IMR-90 (cell line): Measurements from ENCODE around the gene AGPAT1. TPM values are rescaled to one million over a fixed set of nuclear protein-coding genes. Genes with fewer than 3 reads are reported as not detected.

ENCODE experiments used
- ATAC-seq: fragments of 200-7000 bp; cut with Tn5 transposase; 2 replicates; pipeline ENCODE4 v1.9.1; 2020; ENCODE audit warnings: low read depth, mild to moderate bottlenecking, moderate library complexity
- BruUV-seq: library from RNA; stranded (reverse); fragments of 400-500 nt; replicated peaks from 2 replicates; lab custom pipeline; 2021; lab: Mats Ljungman, UMichigan
- CTCF ChIA-PET: fragments of 300-600 bp; formaldehyde crosslinking; extraction: SDS; loops from one replicate; lab custom pipeline; 2021; ENCODE audit warnings: antibody characterized with exemption; lab: Yijun Ruan, JAX
- POLR2A ChIA-PET: fragments of 300-600 bp; sonication (Branson Sonifier 250); formaldehyde crosslinking; loops from one replicate; lab custom pipeline; 2022; ENCODE audit warnings: antibody characterized with exemption; ENCODE audit not compliant: unreplicated experiment; lab: Charles Lee
- DNase-seq: peaks from one replicate; pipeline ENCODE4 v3.0.0; 2013
- H2AFZ ChIP-seq: replicated peaks from 2 replicates; pipeline ENCODE3; 2013; ENCODE audit warnings: low read length, mild to moderate bottlenecking; ENCODE audit not compliant: poor library complexity
- H2AK5ac ChIP-seq: 2 replicates; pipeline ENCODE4 v1.6.1; 2013; ENCODE audit warnings: low read depth, low read length, inconsistent platforms
- H2AK9ac ChIP-seq: replicated peaks from 2 replicates; pipeline ENCODE3; 2013; ENCODE audit warnings: mild to moderate bottlenecking, low read depth, low read length, moderate library complexity; ENCODE audit not compliant: poor library complexity
- H2BK120ac ChIP-seq: 2 replicates; pipeline ENCODE4 v1.6.1; 2013; ENCODE audit warnings: low read depth, low read length, inconsistent platforms
- H2BK15ac ChIP-seq: 3 replicates; pipeline ENCODE4 v1.6.1; 2013; ENCODE audit warnings: low read depth, low read length, inconsistent platforms
- H2BK20ac ChIP-seq: 2 replicates; pipeline ENCODE4 v1.6.1; 2013; ENCODE audit warnings: low read depth, mild to moderate bottlenecking, inconsistent platforms, low read length, moderate library complexity
- H2BK5ac ChIP-seq: 2 replicates; pipeline ENCODE4 v1.6.1; 2013; ENCODE audit warnings: mild to moderate bottlenecking, low read depth, low read length, inconsistent platforms; ENCODE audit not compliant: poor library complexity, severe bottlenecking
- H3K14ac ChIP-seq: replicated peaks from 2 replicates; pipeline ENCODE4 v1.6.1; 2013; ENCODE audit warnings: low read depth, low read length, inconsistent platforms
- H3K18ac ChIP-seq: 2 replicates; pipeline ENCODE4 v1.6.1; 2013; ENCODE audit warnings: low read depth, low read length, control low read depth
- H3K23ac ChIP-seq: 2 replicates; pipeline ENCODE4 v1.6.1; 2013; ENCODE audit warnings: low read depth, low read length, inconsistent platforms
- H3K27ac ChIP-seq: 2 replicates; pipeline ENCODE4 v1.5.1; 2013; ENCODE audit warnings: mild to moderate bottlenecking, control low read depth, low read length; ENCODE audit not compliant: insufficient read depth
- H3K27me3 ChIP-seq: 2 replicates; pipeline ENCODE4 v1.6.1; 2013; ENCODE audit warnings: low read length; ENCODE audit not compliant: control insufficient read depth, insufficient read depth
- H3K36me3 ChIP-seq: 2 replicates; pipeline ENCODE4 v1.6.1; 2013; ENCODE audit warnings: low read length, mixed read lengths; ENCODE audit not compliant: control insufficient read depth, insufficient read depth
- H3K4ac ChIP-seq: 2 replicates; pipeline ENCODE4 v1.6.1; 2013; ENCODE audit warnings: low read depth, low read length, inconsistent platforms
- H3K4me1 ChIP-seq: 2 replicates; pipeline ENCODE4 v1.6.1; 2013; ENCODE audit warnings: low read length, mixed read lengths; ENCODE audit not compliant: control insufficient read depth, insufficient read depth
- H3K4me2 ChIP-seq: 2 replicates; pipeline ENCODE4 v1.6.1; 2013; ENCODE audit warnings: low read depth, mild to moderate bottlenecking, control low read depth, low read length, moderate library complexity
- H3K4me3 ChIP-seq: 2 replicates; pipeline ENCODE4 v1.5.1; 2013; ENCODE audit warnings: low read depth, mild to moderate bottlenecking, control low read depth, low read length, moderate library complexity; ENCODE audit not compliant: insufficient read depth
- H3K56ac ChIP-seq: 2 replicates; pipeline ENCODE4 v1.6.1; 2013; ENCODE audit warnings: low read length, inconsistent platforms; ENCODE audit not compliant: insufficient read depth; ENCODE audit errors: extremely low read depth
- H3K79me1 ChIP-seq, 2 experiments: 2 replicates each; pipeline ENCODE4 v1.6.1; 2013; ENCODE audit warnings: low read length in 2 of 2, inconsistent platforms in 1 of 2, low read depth in 1 of 2
- H3K9ac ChIP-seq: 2 replicates; pipeline ENCODE4 v1.6.1; 2013; ENCODE audit warnings: low read depth, low read length, control low read depth
- H3K9me1 ChIP-seq: 2 replicates; pipeline ENCODE4 v1.6.1; 2013; ENCODE audit warnings: low read length, inconsistent platforms; ENCODE audit not compliant: insufficient read depth
- H3K9me3 ChIP-seq: 2 replicates; pipeline ENCODE4 v1.6.1; 2013; ENCODE audit warnings: low read length; ENCODE audit not compliant: control insufficient read depth, insufficient read depth
- H4K20me1 ChIP-seq: 2 replicates; pipeline ENCODE4 v1.6.1; 2013; ENCODE audit warnings: low read length, inconsistent platforms; ENCODE audit not compliant: insufficient read depth
- H4K5ac ChIP-seq: 2 replicates; pipeline ENCODE4 v1.6.1; 2013; ENCODE audit warnings: mild to moderate bottlenecking, low read depth, low read length, control low read depth
- H4K8ac ChIP-seq, 2 experiments: 2 replicates each; pipeline ENCODE4 v1.6.1; 2013; ENCODE audit warnings: low read depth in 2 of 2, low read length in 2 of 2, control low read depth in 1 of 2, inconsistent platforms in 1 of 2
- H4K91ac ChIP-seq: 2 replicates; pipeline ENCODE4 v1.6.1; 2013; ENCODE audit warnings: low read depth, low read length, inconsistent platforms; ENCODE audit not compliant: insufficient read depth
- BHLHE40 ChIP-seq: fragments of 150-350 bp; IDR thresholded peaks from 2 replicates; pipeline ENCODE4 v1.6.1; 2016; ENCODE audit warnings: mild to moderate bottlenecking, low read depth, low read length
- CEBPB ChIP-seq: IDR thresholded peaks from 2 replicates; pipeline ENCODE4 v1.6.1; 2012; ENCODE audit warnings: low read depth, low read length, improper control_type of control experiment
- CHD1 ChIP-seq: IDR thresholded peaks from 2 replicates; pipeline ENCODE4 v1.6.1; 2012; ENCODE audit warnings: low read depth, low read length, improper control_type of control experiment
- MXI1 ChIP-seq: IDR thresholded peaks from 2 replicates; pipeline ENCODE4 v1.6.1; 2012; ENCODE audit warnings: low read depth, mild to moderate bottlenecking, low read length, moderate library complexity, borderline replicate concordance
- RAD21 ChIP-seq: IDR thresholded peaks from 2 replicates; pipeline ENCODE4 v1.6.1; 2012; ENCODE audit warnings: low read length, improper control_type of control experiment
- WGBS, 2 experiments: methylation state at CpG; one replicate each; pipeline versions ENCODE4 v1.1.5 to v1.1.7; 2013; ENCODE audit warnings: missing lambda C conversion rate in 2 of 2; ENCODE audit not compliant: insufficient read length in 1 of 2; ENCODE audit errors: extremely low coverage in 2 of 2; 5-methylcytosine and 5-hydroxymethylcytosine counted together
- dilution Hi-C: fragments of 300-500 bp; cut with HindIII; formaldehyde crosslinking; loops from one replicate; pipeline ENCODE4 v1.14.3; 2018; ENCODE audit warnings: low sequenced_read_pairs; ENCODE audit not compliant: unreplicated experiment
- in situ Hi-C: fragments of 300-500 bp; cut with MboI; formaldehyde crosslinking; loops from 3 replicates; pipeline ENCODE4 v1.14.3; 2019; ENCODE audit warnings: low sequenced_read_pairs, inconsistent platforms, mixed read lengths
- intact Hi-C: fragments of 100-400 bp; cut with micrococcal nuclease; formaldehyde crosslinking; loops from 2 replicates; pipeline ENCODE4 v1.10.0; 2022
- polyA plus RNA-seq, 3 experiments: library from polyadenylated mRNA; depleted of rRNA; stranded (reverse); fragments of >200 nt; gene quantifications; 2 replicates each; pipeline ENCODE4 v1.2.3, GENCODE V29; 2012; ENCODE audit warnings: low replicate concordance in 1 of 3
- total RNA-seq: library from RNA; depleted of rRNA; stranded (reverse); fragments of >200 nt; gene quantifications from 2 replicates; pipeline ENCODE4 v1.2.3, GENCODE V29; 2012
- TF ChIP-seq, protein P1 (sequence below): conservative IDR thresholded peaks from 2 replicates; pipeline ENCODE4 v1.5.1; 2012; ENCODE audit warnings: mild to moderate bottlenecking, low read depth, low read length, improper control_type of control experiment
- TF ChIP-seq, protein P2 (sequence below): fragments of 150-350 bp; IDR thresholded peaks from 2 replicates; pipeline ENCODE4 v1.6.1; 2016; ENCODE audit warnings: low read depth, mild to moderate bottlenecking, low read length, moderate library complexity, borderline replicate concordance
- TF ChIP-seq, protein P3 (sequence below): fragments of 150-350 bp; IDR thresholded peaks from 2 replicates; pipeline ENCODE4 v1.6.1; 2017; ENCODE audit warnings: mild to moderate bottlenecking, antibody characterized with exemption, low read length, low read depth

AGPAT1 gene
- total and polyA plus RNA-seq, 2 of the 4 experiments (the other 2 are of a cell fraction) = 27.2 to 116 TPM

DNA sequence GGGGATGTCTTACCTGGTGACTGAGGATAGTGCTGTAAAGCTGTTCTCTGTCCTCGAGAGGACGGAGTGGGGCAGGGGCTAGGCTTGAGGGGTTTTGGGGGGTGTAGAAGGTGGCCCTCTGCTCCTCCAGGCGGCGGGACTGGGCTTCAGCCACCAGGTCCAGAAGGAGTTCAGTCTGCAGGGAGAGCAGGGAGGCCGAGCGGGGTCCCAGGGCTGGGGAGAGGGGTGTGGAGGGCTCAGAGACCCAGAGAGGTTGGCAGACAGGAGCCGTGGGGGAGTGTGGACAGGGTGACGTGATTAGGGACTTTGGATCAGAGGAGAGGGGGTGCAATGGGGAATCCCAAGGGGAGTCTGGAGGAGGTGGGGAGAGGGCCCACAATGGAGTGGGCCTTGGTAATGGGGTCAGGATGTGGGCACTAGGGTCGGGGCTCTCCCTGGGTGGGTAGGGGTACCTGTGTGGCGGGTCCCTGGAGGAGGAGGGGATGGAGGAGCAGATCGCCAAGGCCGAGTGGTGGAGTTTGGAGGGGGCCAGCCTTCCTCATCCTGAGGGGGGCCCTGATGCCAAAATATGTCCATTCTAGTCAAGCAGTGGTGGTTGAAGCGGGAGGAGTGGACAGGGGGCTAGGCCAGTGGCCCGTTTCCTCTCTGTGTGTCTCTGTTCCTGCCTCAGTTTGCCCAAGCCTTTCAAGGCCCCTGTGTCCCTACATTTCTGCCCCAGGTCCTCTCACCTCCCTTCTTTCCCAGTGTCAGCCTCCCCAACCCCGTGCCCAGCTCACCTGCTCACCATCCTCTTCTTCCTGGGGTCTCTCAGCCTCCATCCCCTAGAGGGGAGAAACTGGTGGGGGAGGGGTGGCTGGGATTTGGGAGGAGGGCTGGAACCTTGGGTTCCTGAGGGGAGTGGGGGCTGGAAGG is 16.1 kb upstream of the AGPAT1 start (continued):
- no peak for TF ChIP-seq MXI1
- no peak for TF ChIP-seq BHLHE40

DNA sequence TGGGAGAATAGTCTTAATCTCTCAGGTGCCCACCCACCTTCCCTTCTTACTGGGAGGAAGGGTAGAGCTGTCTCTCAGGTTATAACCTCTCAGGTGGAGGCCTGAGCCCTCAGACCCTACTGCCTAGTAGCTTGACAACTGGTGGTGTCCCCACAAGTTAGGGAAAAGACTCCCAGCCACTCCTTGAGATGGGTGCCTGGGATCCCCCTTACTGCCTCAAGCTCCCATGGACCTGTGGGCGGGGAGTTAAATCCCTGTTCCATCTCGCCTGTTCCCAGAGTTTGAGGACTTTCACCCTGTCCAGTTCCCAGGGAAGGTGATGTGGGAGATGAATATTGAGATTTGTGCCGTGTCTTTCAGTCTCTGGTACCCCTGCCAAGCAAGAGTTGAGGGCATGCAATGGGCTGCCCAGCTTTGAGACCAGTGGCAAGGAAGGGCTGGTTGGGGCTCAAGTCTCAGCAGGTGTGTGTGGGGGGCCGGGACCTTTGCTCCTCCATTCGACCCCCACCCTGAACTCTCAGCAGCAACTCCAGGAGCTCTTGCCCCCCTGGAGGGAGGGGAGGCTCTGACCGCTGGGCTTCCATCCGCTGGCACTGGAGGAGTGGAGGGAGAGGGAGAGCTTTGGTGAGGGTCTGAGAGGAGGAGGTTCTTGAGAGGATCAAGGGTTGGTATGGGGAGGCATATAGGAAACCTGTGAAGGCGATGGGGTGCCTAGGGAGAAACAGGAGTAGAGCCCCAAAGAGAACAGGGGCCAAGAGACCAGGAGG is 15.2 kb upstream of the AGPAT1 start:
- Histone ChIP-seq H3K4ac (peak overlapping the region; percentile 89), H3K4me3 (no peak overlapping the region), H3K36me3 (peaks cover 18% of the 10 kb centered on the region), H2BK120ac (peak overlapping the region; percentile 69), H3K9ac (peak overlapping the region; percentile 93; the same call in 1 of the 2 replicates), H3K4me1 (peaks cover 12% of the 10 kb centered on the region), H4K20me1 (no peaks in the 10 kb centered on the region), H2AFZ (no peak overlapping the region), H3K23ac (no peak overlapping the region), H3K27ac (peak overlapping the region; percentile 99), H3K27me3 (no peaks in the 10 kb centered on the region), H2AK5ac (peak overlapping the region; percentile 100), H3K18ac (peak overlapping the region; percentile 93; the same call in 1 of the 2 replicates), H3K14ac (peak overlapping the region; percentile 53; the same call in 1 of the 2 replicates), H2BK20ac (peak overlapping the region; percentile 58), H4K5ac (peak overlapping the region; percentile 27), H2BK5ac (peak overlapping the region; percentile 75), H3K79me1 (peaks cover 21 to 64% of the 10 kb centered on the region in 2 experiments; a peak in 3 of 4 replicates), H3K9me1 (peaks cover 18% of the 10 kb centered on the region), H3K4me2 (peak overlapping the region; percentile 89; the same call in 1 of the 2 replicates), H3K9me3 (no peaks in the 10 kb centered on the region), H2BK15ac (peak overlapping the region; percentile 85; the same call in 1 of the 3 replicates), H2AK9ac (peak overlapping the region; percentile 100), H3K56ac (peak overlapping the region; percentile 92; the same call in 1 of the 2 replicates), H4K91ac (peak overlapping the region; percentile 47), H4K8ac (peak overlapping the region; percentile 92 to 97)
- ChIA-PET CTCF (no interaction called here), POLR2A (interaction anchor here (0.8 kb wide), 1 partner anchor 14 kb away, joined by 3 read pairs; no protein-coding TSS in a partner anchor)
- dilution Hi-C loops = no loop called here
- in situ Hi-C loops = loop anchor here (5.0 to 25.0 kb wide), 2 partner anchors 74 to 771 kb away; partner anchors contain the start of genes BRD2 and HLA-DMA
- ATAC-seq (no peak), DNase-seq (no peak)
- no TSS peak for BruUV-seq
- intact Hi-C loops = no loop called here
- 100% methylated on average over 1 of the region's 8 CpGs; no CpG with 5 or more reads in 1 of the 2 experiments for WGBS, 2 experiments
- TF ChIP-seq CEBPB (no peak), RAD21 (no peak), BHLHE40 (no peak), CHD1 (no peak), MXI1 (no peak)
- TF ChIP-seq, protein P1, sequence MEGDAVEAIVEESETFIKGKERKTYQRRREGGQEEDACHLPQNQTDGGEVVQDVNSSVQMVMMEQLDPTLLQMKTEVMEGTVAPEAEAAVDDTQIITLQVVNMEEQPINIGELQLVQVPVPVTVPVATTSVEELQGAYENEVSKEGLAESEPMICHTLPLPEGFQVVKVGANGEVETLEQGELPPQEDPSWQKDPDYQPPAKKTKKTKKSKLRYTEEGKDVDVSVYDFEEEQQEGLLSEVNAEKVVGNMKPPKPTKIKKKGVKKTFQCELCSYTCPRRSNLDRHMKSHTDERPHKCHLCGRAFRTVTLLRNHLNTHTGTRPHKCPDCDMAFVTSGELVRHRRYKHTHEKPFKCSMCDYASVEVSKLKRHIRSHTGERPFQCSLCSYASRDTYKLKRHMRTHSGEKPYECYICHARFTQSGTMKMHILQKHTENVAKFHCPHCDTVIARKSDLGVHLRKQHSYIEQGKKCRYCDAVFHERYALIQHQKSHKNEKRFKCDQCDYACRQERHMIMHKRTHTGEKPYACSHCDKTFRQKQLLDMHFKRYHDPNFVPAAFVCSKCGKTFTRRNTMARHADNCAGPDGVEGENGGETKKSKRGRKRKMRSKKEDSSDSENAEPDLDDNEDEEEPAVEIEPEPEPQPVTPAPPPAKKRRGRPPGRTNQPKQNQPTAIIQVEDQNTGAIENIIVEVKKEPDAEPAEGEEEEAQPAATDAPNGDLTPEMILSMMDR = no peak
- TF ChIP-seq, protein P2, sequence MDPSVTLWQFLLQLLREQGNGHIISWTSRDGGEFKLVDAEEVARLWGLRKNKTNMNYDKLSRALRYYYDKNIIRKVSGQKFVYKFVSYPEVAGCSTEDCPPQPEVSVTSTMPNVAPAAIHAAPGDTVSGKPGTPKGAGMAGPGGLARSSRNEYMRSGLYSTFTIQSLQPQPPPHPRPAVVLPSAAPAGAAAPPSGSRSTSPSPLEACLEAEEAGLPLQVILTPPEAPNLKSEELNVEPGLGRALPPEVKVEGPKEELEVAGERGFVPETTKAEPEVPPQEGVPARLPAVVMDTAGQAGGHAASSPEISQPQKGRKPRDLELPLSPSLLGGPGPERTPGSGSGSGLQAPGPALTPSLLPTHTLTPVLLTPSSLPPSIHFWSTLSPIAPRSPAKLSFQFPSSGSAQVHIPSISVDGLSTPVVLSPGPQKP = no peak
- TF ChIP-seq, protein P3, sequence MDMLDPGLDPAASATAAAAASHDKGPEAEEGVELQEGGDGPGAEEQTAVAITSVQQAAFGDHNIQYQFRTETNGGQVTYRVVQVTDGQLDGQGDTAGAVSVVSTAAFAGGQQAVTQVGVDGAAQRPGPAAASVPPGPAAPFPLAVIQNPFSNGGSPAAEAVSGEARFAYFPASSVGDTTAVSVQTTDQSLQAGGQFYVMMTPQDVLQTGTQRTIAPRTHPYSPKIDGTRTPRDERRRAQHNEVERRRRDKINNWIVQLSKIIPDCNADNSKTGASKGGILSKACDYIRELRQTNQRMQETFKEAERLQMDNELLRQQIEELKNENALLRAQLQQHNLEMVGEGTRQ = no peak
